GM12875 (cell line): ENCODE results near the gene DDX55.

Experiments
- H3K4me3 ChIP-seq: one replicate; pipeline ENCODE4 v1.5.1; 2011; ENCODE audit warnings: low read depth, low read length, control low read depth
- CTCF ChIP-seq: IDR thresholded peaks from 2 replicates; pipeline ENCODE4 v1.5.1; 2011; ENCODE audit warnings: low read depth, mild to moderate bottlenecking, control low read depth, inconsistent platforms, low read length, moderate library complexity, borderline replicate concordance; ENCODE audit not compliant: insufficient read depth

The DDX55 gene

GRCh38 chr12:123643911-123644310 lies 42.0 kb downstream of the DDX55 start:
- no peak for TF ChIP-seq CTCF
- H3K4me3 ChIP-seq = no peak overlapping the region

- no peak for TF ChIP-seq CTCF
- no peak overlapping the region for H3K4me3 ChIP-seq
These were observed 43.5 kb downstream of the DDX55 start for GRCh38 chr12:123645380-123645779.

GRCh38 chr12:123645878-123646277 lies 44.0 kb downstream of the DDX55 start:
- TF ChIP-seq CTCF = no peak
- no peak overlapping the region for H3K4me3 ChIP-seq

GRCh38 chr12:123648401-123648800 lies 46.5 kb downstream of the DDX55 start:
- TF ChIP-seq CTCF = no peak
- H3K4me3 ChIP-seq = no peak overlapping the region

- H3K4me3 ChIP-seq = no peak overlapping the region
- no peak for TF ChIP-seq CTCF
These were observed 52.3 kb downstream of the DDX55 start for GRCh38 chr12:123654129-123654701.

- H3K4me3 ChIP-seq = no peak overlapping the region
- no peak for TF ChIP-seq CTCF
These were observed 53.5 kb downstream of the DDX55 start for GRCh38 chr12:123655420-123655819.

- H3K4me3 ChIP-seq = no peak overlapping the region
- no peak for TF ChIP-seq CTCF
These were observed 54.5 kb downstream of the DDX55 start for GRCh38 chr12:123656392-123656791.
